Type B pancreatic cell (in vitro differentiated cells): ENCODE results near the gene CBX2. TPM values are rescaled to one million over a fixed set of nuclear protein-coding genes. Genes with fewer than 3 reads are reported as not detected.

Source experiments
- DNase-seq: peaks from one replicate; pipeline ENCODE4 v3.0.0; 2021; ENCODE audit warnings: mixed read lengths; ENCODE audit not compliant: unreplicated experiment; ENCODE audit errors: extremely low spot score
- H3K27ac Mint-ChIP-seq: 2 replicates; pipeline ENCODE4 v1.8.0; 2021; ENCODE audit warnings: mild to moderate bottlenecking, mixed read lengths
- H3K27me3 Mint-ChIP-seq: 2 replicates; pipeline ENCODE4 v1.8.0; 2021; ENCODE audit warnings: mixed read lengths
- H3K36me3 Mint-ChIP-seq: 2 replicates; pipeline ENCODE4 v1.8.0; 2021; ENCODE audit warnings: mixed read lengths
- H3K4me1 Mint-ChIP-seq: one replicate; pipeline ENCODE4 v1.8.0; 2021; ENCODE audit warnings: mixed read lengths; ENCODE audit not compliant: unreplicated experiment
- H3K4me3 Mint-ChIP-seq: 2 replicates; pipeline ENCODE4 v1.8.0; 2021; ENCODE audit warnings: mild to moderate bottlenecking, mixed read lengths
- H3K9me3 Mint-ChIP-seq: 2 replicates; pipeline ENCODE4 v1.8.0; 2021; ENCODE audit warnings: mixed read lengths
- CTCF ChIP-seq: fragments of 200-600 bp; sonication (generic); conservative IDR thresholded peaks from 2 replicates; pipeline ENCODE4 v1.5.0; 2021; ENCODE audit warnings: antibody characterized with exemption, mild to moderate bottlenecking
- total RNA-seq: library from RNA; stranded (reverse); gene quantifications from 2 replicates; pipeline ENCODE4 v1.2.1, GENCODE V29; 2021; ENCODE audit warnings: low replicate concordance

CBX2 gene
- total RNA-seq, 1 donor from 2014 or later, result 72.0 TPM

- peaks cover 6% of the 10 kb centered on the region for H3K4me1 Mint-ChIP-seq
- H3K27me3 Mint-ChIP-seq, result peaks cover 57% of the 10 kb centered on the region
- H3K4me3 Mint-ChIP-seq, result peak overlapping the region; percentile 79
- peak overlapping the region; percentile 65 for H3K27ac Mint-ChIP-seq
- no peaks in the 10 kb centered on the region for H3K36me3 Mint-ChIP-seq
- no peak for TF ChIP-seq CTCF
- no peak for DNase-seq
- no peaks in the 10 kb centered on the region for H3K9me3 Mint-ChIP-seq
These were observed 36.4 kb downstream of the CBX2 start for GRCh38 chr17:79814127-79814973.

- Mint-ChIP-seq H3K36me3 (no peaks in the 10 kb centered on the region), H3K27ac (no peak overlapping the region), H3K9me3 (no peaks in the 10 kb centered on the region), H3K27me3 (peaks cover 66% of the 10 kb centered on the region), H3K4me1 (peaks cover 6% of the 10 kb centered on the region), H3K4me3 (peak overlapping the region; percentile 49)
- DNase-seq, result peak; percentile 75
- no peak for TF ChIP-seq CTCF
These were observed 37.3 kb downstream of the CBX2 start for GRCh38 chr17:79814974-79815835.

- DNase-seq, result no peak
- Mint-ChIP-seq H3K4me1 (peaks cover 6% of the 10 kb centered on the region), H3K9me3 (no peaks in the 10 kb centered on the region), H3K4me3 (peak overlapping the region; percentile 85), H3K27ac (peak overlapping the region; percentile 79), H3K36me3 (no peaks in the 10 kb centered on the region), H3K27me3 (peaks cover 69% of the 10 kb centered on the region)
- TF ChIP-seq CTCF, result no peak
These were observed 38.0 kb downstream of the CBX2 start for GRCh38 chr17:79815836-79816461.

GRCh38 chr17:79818026-79818758 lies 40.2 kb downstream of the CBX2 start:
- Mint-ChIP-seq H3K36me3 (no peaks in the 10 kb centered on the region), H3K4me3 (no peak overlapping the region), H3K4me1 (no peaks in the 10 kb centered on the region), H3K9me3 (no peaks in the 10 kb centered on the region), H3K27ac (no peak overlapping the region), H3K27me3 (peaks cover 70% of the 10 kb centered on the region)
- no peak for DNase-seq
- TF ChIP-seq CTCF, result no peak

- Mint-ChIP-seq H3K4me1 (no peaks in the 10 kb centered on the region), H3K27me3 (peaks cover 72% of the 10 kb centered on the region), H3K36me3 (no peaks in the 10 kb centered on the region), H3K4me3 (no peak overlapping the region), H3K27ac (no peak overlapping the region), H3K9me3 (no peaks in the 10 kb centered on the region)
- no peak for DNase-seq
- no peak for TF ChIP-seq CTCF
These were observed 41.1 kb downstream of the CBX2 start for GRCh38 chr17:79819085-79819484.
